ENCODE data around the gene DNASE2.
A peak's percentile ranks its signal among the peaks of the same experiment; 100 is the strongest.

The DNASE2 gene

GRCh38 chr19:12843328-12843727 is 37.9 kb downstream of the DNASE2 start:
- no peak overlapping the region for H3K27ac ChIP-seq (ENCODE audit: low read depth, low read length)
- H3K4me1 ChIP-seq (ENCODE audit: control insufficient read depth in 5 of 5, insufficient read depth in 5 of 5, low read length in 5 of 5), result peaks cover 0 to 30% (median 19%) of the 10 kb centered on the region in 5 donors
- H3K9me3 ChIP-seq (ENCODE audit: control insufficient read depth in 5 of 5, low read length in 5 of 5), result no peaks in the 10 kb centered on the region
- H3K9ac ChIP-seq (ENCODE audit: low read length in 5 of 5), result no peak overlapping the region
- peaks cover 22 to 55% (median 54%) of the 10 kb centered on the region in 5 donors for H3K27me3 ChIP-seq (ENCODE audit: control insufficient read depth in 5 of 5, insufficient read depth in 4 of 5, low read length in 5 of 5)
- no peaks in the 10 kb centered on the region for H3K36me3 ChIP-seq (ENCODE audit: control insufficient read depth in 5 of 5, insufficient read depth in 5 of 5, low read length in 5 of 5)
- H3K4me3 ChIP-seq (ENCODE audit: low read depth in 1 of 5, low read length in 5 of 5), result no peak overlapping the region

- no peak overlapping the region for H3K9ac ChIP-seq (ENCODE audit: low read length in 5 of 5)
- H3K4me3 ChIP-seq (ENCODE audit: low read depth in 1 of 5, low read length in 5 of 5), result no peak overlapping the region
- peaks cover 0 to 29% (median 17%) of the 10 kb centered on the region in 5 donors for H3K4me1 ChIP-seq (ENCODE audit: control insufficient read depth in 5 of 5, insufficient read depth in 5 of 5, low read length in 5 of 5)
- no peaks in the 10 kb centered on the region for H3K9me3 ChIP-seq (ENCODE audit: control insufficient read depth in 5 of 5, low read length in 5 of 5)
- peaks cover 22 to 60% (median 60%) of the 10 kb centered on the region in 5 donors for H3K27me3 ChIP-seq (ENCODE audit: control insufficient read depth in 5 of 5, insufficient read depth in 4 of 5, low read length in 5 of 5)
- H3K36me3 ChIP-seq (ENCODE audit: control insufficient read depth in 5 of 5, insufficient read depth in 5 of 5, low read length in 5 of 5), result no peaks in the 10 kb centered on the region
- no peak overlapping the region for H3K27ac ChIP-seq (ENCODE audit: low read depth, low read length)
Observed at GRCh38 chr19:12842511-12842910, 38.7 kb downstream of the DNASE2 start.

- Histone ChIP-seq H3K9ac (ENCODE audit: low read length in 5 of 5) (no peak overlapping the region), H3K27me3 (ENCODE audit: control insufficient read depth in 5 of 5, insufficient read depth in 4 of 5, low read length in 5 of 5) (peaks cover 25 to 72% (median 64%) of the 10 kb centered on the region in 5 donors), H3K4me1 (ENCODE audit: control insufficient read depth in 5 of 5, insufficient read depth in 5 of 5, low read length in 5 of 5) (peaks cover 0 to 24% (median 13%) of the 10 kb centered on the region in 5 donors), H3K9me3 (ENCODE audit: control insufficient read depth in 5 of 5, low read length in 5 of 5) (no peaks in the 10 kb centered on the region), H3K36me3 (ENCODE audit: control insufficient read depth in 5 of 5, insufficient read depth in 5 of 5, low read length in 5 of 5) (no peaks in the 10 kb centered on the region), H3K27ac (ENCODE audit: low read depth, low read length) (no peak overlapping the region), H3K4me3 (ENCODE audit: low read depth in 1 of 5, low read length in 5 of 5) (peak overlapping the region in 1 of 5 donors; percentile 49)
Observed at GRCh38 chr19:12841094-12841493, 40.2 kb downstream of the DNASE2 start.

- Histone ChIP-seq H3K9ac (ENCODE audit: low read length in 5 of 5) (no peak overlapping the region), H3K36me3 (ENCODE audit: control insufficient read depth in 5 of 5, insufficient read depth in 5 of 5, low read length in 5 of 5) (no peaks in the 10 kb centered on the region), H3K27ac (ENCODE audit: low read depth, low read length) (no peak overlapping the region), H3K9me3 (ENCODE audit: control insufficient read depth in 5 of 5, low read length in 5 of 5) (no peaks in the 10 kb centered on the region), H3K4me1 (ENCODE audit: control insufficient read depth in 5 of 5, insufficient read depth in 5 of 5, low read length in 5 of 5) (peaks cover 0 to 24% (median 16%) of the 10 kb centered on the region in 5 donors), H3K4me3 (ENCODE audit: low read depth in 1 of 5, low read length in 5 of 5) (peak overlapping the region in 1 of 5 donors; percentile 20), H3K27me3 (ENCODE audit: control insufficient read depth in 5 of 5, insufficient read depth in 4 of 5, low read length in 5 of 5) (peaks cover 31 to 79% (median 69%) of the 10 kb centered on the region in 5 donors)
Observed at GRCh38 chr19:12840091-12841079, 40.9 kb downstream of the DNASE2 start.

GRCh38 chr19:12838886-12839756 is 42.1 kb downstream of the DNASE2 start:
- no peak overlapping the region for H3K9ac ChIP-seq (ENCODE audit: low read length in 5 of 5)
- no peak overlapping the region for H3K27ac ChIP-seq (ENCODE audit: low read depth, low read length)
- H3K27me3 ChIP-seq (ENCODE audit: control insufficient read depth in 5 of 5, insufficient read depth in 4 of 5, low read length in 5 of 5), result peaks cover 37 to 87% (median 79%) of the 10 kb centered on the region in 5 donors

GRCh38 chr19:12838182-12838885 is 42.9 kb downstream of the DNASE2 start, which contains the start of gene MAST1:
Gene MAST1 (plus strand): TSS chr19:12838515. CDS start chr19:12838573, 58 bp downstream.
- H3K27ac ChIP-seq (ENCODE audit: low read depth, low read length), result no peak within 1 kb of the TSS
- peak within 1 kb of the TSS in 1 of 5 donors; percentile 42 for H3K4me3 ChIP-seq (ENCODE audit: low read depth in 1 of 5, low read length in 5 of 5)
- H3K9me3 ChIP-seq (ENCODE audit: control insufficient read depth in 5 of 5, low read length in 5 of 5), result no peaks in the 10 kb centered on the region
- H3K4me1 ChIP-seq (ENCODE audit: control insufficient read depth in 5 of 5, insufficient read depth in 5 of 5, low read length in 5 of 5), result peaks cover 0 to 34% (median 23%) of the 10 kb centered on the region in 5 donors
- no peak within 1 kb of the TSS for H3K9ac ChIP-seq (ENCODE audit: low read length in 5 of 5)
- no peaks in the 10 kb centered on the region for H3K36me3 ChIP-seq (ENCODE audit: control insufficient read depth in 5 of 5, insufficient read depth in 5 of 5, low read length in 5 of 5)
- peaks cover 38 to 85% (median 78%) of the 10 kb centered on the region in 5 donors for H3K27me3 ChIP-seq (ENCODE audit: control insufficient read depth in 5 of 5, insufficient read depth in 4 of 5, low read length in 5 of 5)

More at GRCh38 chr19:12838886-12839756, 42.1 kb downstream of the DNASE2 start:
- Histone ChIP-seq H3K4me1 (ENCODE audit: control insufficient read depth in 5 of 5, insufficient read depth in 5 of 5, low read length in 5 of 5) (peaks cover 0 to 28% (median 19%) of the 10 kb centered on the region in 5 donors), H3K36me3 (ENCODE audit: control insufficient read depth in 5 of 5, insufficient read depth in 5 of 5, low read length in 5 of 5) (no peaks in the 10 kb centered on the region), H3K9me3 (ENCODE audit: control insufficient read depth in 5 of 5, low read length in 5 of 5) (no peaks in the 10 kb centered on the region), H3K4me3 (ENCODE audit: low read depth in 1 of 5, low read length in 5 of 5) (no peak overlapping the region)

GRCh38 chr19:12837225-12837624 is 44.0 kb downstream of the DNASE2 start:
- no peaks in the 10 kb centered on the region for H3K36me3 ChIP-seq (ENCODE audit: control insufficient read depth in 5 of 5, insufficient read depth in 5 of 5, low read length in 5 of 5)
- peaks cover 0 to 42% (median 30%) of the 10 kb centered on the region in 5 donors for H3K4me1 ChIP-seq (ENCODE audit: control insufficient read depth in 5 of 5, insufficient read depth in 5 of 5, low read length in 5 of 5)
- H3K9me3 ChIP-seq (ENCODE audit: control insufficient read depth in 5 of 5, low read length in 5 of 5), result no peaks in the 10 kb centered on the region
- no peak overlapping the region for H3K9ac ChIP-seq (ENCODE audit: low read length in 5 of 5)
- H3K27me3 ChIP-seq (ENCODE audit: control insufficient read depth in 5 of 5, insufficient read depth in 4 of 5, low read length in 5 of 5), result peaks cover 49 to 88% (median 79%) of the 10 kb centered on the region in 5 donors
- H3K4me3 ChIP-seq (ENCODE audit: low read depth in 1 of 5, low read length in 5 of 5), result no peak overlapping the region
- no peak overlapping the region for H3K27ac ChIP-seq (ENCODE audit: low read depth, low read length)

GRCh38 chr19:12836529-12836863 is 44.8 kb downstream of the DNASE2 start:
- Histone ChIP-seq H3K27ac (ENCODE audit: low read depth, low read length) (no peak overlapping the region), H3K36me3 (ENCODE audit: control insufficient read depth in 5 of 5, insufficient read depth in 5 of 5, low read length in 5 of 5) (no peaks in the 10 kb centered on the region), H3K27me3 (ENCODE audit: control insufficient read depth in 5 of 5, insufficient read depth in 4 of 5, low read length in 5 of 5) (peaks cover 49 to 88% (median 80%) of the 10 kb centered on the region in 5 donors), H3K4me1 (ENCODE audit: control insufficient read depth in 5 of 5, insufficient read depth in 5 of 5, low read length in 5 of 5) (peaks cover 0 to 41% (median 30%) of the 10 kb centered on the region in 5 donors), H3K9ac (ENCODE audit: low read length in 5 of 5) (no peak overlapping the region), H3K9me3 (ENCODE audit: control insufficient read depth in 5 of 5, low read length in 5 of 5) (no peaks in the 10 kb centered on the region), H3K4me3 (ENCODE audit: low read depth in 1 of 5, low read length in 5 of 5) (no peak overlapping the region)

GRCh38 chr19:12834976-12835757 is 46.1 kb downstream of the DNASE2 start:
- Histone ChIP-seq H3K9me3 (ENCODE audit: control insufficient read depth in 5 of 5, low read length in 5 of 5) (no peaks in the 10 kb centered on the region), H3K27me3 (ENCODE audit: control insufficient read depth in 5 of 5, insufficient read depth in 4 of 5, low read length in 5 of 5) (peaks cover 40 to 88% (median 81%) of the 10 kb centered on the region in 5 donors), H3K4me1 (ENCODE audit: control insufficient read depth in 5 of 5, insufficient read depth in 5 of 5, low read length in 5 of 5) (peaks cover 0 to 30% (median 20%) of the 10 kb centered on the region in 5 donors), H3K4me3 (ENCODE audit: low read depth in 1 of 5, low read length in 5 of 5) (no peak overlapping the region), H3K27ac (ENCODE audit: low read depth, low read length) (no peak overlapping the region), H3K36me3 (ENCODE audit: control insufficient read depth in 5 of 5, insufficient read depth in 5 of 5, low read length in 5 of 5) (no peaks in the 10 kb centered on the region), H3K9ac (ENCODE audit: low read length in 5 of 5) (no peak overlapping the region)
